Astrocyte of the spinal cord (primary cell): ENCODE data around the gene PDGFC.

ENCODE experiments used
- DNase-seq: peaks from one replicate; pipeline ENCODE4 v3.0.0; 2011; ENCODE audit warnings: low read depth, low spot score
- H3K4me3 ChIP-seq: 2 replicates; pipeline ENCODE4 v1.5.1; 2011; ENCODE audit warnings: low read depth, mild to moderate bottlenecking, low read length, moderate library complexity
- in situ Hi-C: cut with HindIII; loops from 2 replicates; pipeline ENCODE4 v1.10.0; 2017; ENCODE audit warnings: low sequenced_read_pairs
- TF ChIP-seq, protein P1 (sequence below): IDR thresholded peaks from 2 replicates; pipeline ENCODE4 v1.5.1; 2012; ENCODE audit warnings: low read depth, mild to moderate bottlenecking, low read length, inconsistent platforms

PDGFC gene

GRCh38 chr4:156764145-156764544 is 207.5 kb downstream of the PDGFC start:
- H3K4me3 ChIP-seq = no peak overlapping the region
- peak; percentile 61 for DNase-seq
- in situ Hi-C loops = no loop called here
- TF ChIP-seq, protein P1, sequence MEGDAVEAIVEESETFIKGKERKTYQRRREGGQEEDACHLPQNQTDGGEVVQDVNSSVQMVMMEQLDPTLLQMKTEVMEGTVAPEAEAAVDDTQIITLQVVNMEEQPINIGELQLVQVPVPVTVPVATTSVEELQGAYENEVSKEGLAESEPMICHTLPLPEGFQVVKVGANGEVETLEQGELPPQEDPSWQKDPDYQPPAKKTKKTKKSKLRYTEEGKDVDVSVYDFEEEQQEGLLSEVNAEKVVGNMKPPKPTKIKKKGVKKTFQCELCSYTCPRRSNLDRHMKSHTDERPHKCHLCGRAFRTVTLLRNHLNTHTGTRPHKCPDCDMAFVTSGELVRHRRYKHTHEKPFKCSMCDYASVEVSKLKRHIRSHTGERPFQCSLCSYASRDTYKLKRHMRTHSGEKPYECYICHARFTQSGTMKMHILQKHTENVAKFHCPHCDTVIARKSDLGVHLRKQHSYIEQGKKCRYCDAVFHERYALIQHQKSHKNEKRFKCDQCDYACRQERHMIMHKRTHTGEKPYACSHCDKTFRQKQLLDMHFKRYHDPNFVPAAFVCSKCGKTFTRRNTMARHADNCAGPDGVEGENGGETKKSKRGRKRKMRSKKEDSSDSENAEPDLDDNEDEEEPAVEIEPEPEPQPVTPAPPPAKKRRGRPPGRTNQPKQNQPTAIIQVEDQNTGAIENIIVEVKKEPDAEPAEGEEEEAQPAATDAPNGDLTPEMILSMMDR = no peak

DNA sequence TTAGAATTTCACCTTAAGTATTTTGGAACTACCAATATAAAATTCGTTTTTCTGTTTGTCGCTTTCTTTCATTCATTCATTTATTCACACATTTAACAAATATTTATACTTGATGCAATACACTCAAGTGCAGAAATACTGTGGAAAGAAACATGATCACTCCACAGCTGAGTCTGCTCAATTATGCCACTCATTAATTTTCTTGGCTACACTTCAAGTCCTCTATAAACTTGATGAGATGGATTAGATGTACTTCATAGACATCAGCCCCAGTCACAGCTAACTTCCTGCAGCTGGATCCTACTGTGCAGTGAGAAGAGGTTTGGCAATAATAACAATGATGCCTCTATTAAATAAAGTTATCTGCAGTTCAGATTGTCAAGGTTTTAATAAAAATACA is 208.1 kb downstream of the PDGFC start:
- TF ChIP-seq, protein P1 = no peak
- in situ Hi-C loops = no loop called here
- no peak for DNase-seq

DNA sequence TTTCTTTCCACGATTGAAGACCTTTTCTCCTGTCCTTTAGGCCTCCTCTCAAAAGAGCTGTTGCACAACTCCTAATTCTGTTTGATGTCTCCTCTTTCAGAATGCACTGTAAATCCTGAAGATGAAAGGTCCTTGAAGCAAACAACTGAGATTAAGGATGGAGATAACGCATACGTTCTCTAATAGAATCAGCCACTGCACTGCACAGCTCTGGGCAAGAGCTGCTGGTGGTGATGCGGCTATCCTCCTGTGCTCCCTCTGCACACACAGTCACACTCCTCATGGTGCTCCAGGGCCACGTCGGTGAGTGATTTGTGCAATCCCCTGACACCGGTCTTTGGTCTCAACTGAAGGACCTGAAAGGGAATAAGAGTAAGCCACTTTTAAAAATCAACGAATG is 208.7 kb downstream of the PDGFC start:
- in situ Hi-C loops = no loop called here
- DNase-seq = no peak
- H3K4me3 ChIP-seq = no peak overlapping the region
- TF ChIP-seq, protein P1 = no peak

More for the DNA sequence above, 208.1 kb downstream of the PDGFC start:
- H3K4me3 ChIP-seq = no peak overlapping the region

GRCh38 chr4:156756118-156756517 is 215.5 kb downstream of the PDGFC start:
- H3K4me3 ChIP-seq = no peak overlapping the region
- DNase-seq = no peak
- in situ Hi-C loops = no loop called here
- TF ChIP-seq, protein P1 = no peak

- no peak overlapping the region for H3K4me3 ChIP-seq
- TF ChIP-seq, protein P1 = no peak
- DNase-seq = no peak
- in situ Hi-C loops = no loop called here
Observed at GRCh38 chr4:156754832-156755570, 216.6 kb downstream of the PDGFC start.

GRCh38 chr4:156751486-156751885 is 220.1 kb downstream of the PDGFC start:
- in situ Hi-C loops = no loop called here
- TF ChIP-seq, protein P1 = no peak
- peak; percentile 50 for DNase-seq

More at GRCh38 chr4:156751486-156751885, 220.1 kb downstream of the PDGFC start:
- H3K4me3 ChIP-seq = no peak overlapping the region
